ENCODE results near the gene SRL. TPM values are rescaled to one million over a fixed set of nuclear protein-coding genes. Genes with fewer than 3 reads are reported as not detected.

Gene SRL
- total RNA-seq, 1 experiment from 2014 or later, result not detected

DNA sequence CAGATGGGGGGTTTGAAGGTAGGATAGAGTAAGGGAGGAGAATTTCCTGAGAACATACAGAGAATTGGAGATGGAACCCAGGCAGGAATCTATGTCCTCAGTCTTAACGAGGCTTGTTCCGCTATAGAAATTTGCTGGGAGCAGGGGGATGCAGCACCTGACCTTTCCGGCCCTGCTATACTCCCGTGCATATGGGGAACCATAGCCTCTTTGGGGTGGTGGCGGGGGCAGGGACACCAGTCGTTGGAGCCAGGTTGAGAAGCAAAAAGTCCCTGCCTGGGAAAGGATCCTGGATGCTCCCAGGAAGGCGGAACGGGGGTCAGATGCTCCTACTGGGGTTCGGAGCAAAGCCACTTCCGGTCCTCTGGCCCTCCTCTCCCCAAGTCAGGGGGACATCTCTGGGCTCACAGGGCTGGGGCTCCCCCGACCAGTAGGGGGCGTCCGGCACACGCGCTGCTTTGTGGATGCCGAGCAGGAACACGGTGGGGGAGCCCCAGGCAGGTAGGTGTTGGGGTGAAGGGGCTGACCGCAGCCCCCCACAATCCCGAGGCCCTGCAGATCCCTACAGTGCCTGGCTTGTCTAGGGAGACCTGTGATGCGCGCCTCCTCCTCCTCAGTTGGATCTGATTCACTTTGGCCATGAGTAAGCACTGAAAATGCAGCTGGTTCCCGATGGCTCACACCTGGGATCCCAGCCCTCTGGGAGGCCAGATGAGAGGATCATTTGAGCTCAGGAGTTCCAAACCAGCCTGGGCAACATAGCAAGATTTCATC is 46.5 kb upstream of the SRL start:
- DNase-seq (peak; percentile 73), ATAC-seq (peak; percentile 65)
- Histone ChIP-seq H3K27me3 (ENCODE audit: low read length) (no peaks in the 10 kb centered on the region), H2AFZ (ENCODE audit: low read length) (peak overlapping the region; percentile 53; the same call in 1 of the 2 replicates), H3K4me1 (ENCODE audit: insufficient read depth, low read length) (peaks cover 25% of the 10 kb centered on the region), H3K4me2 (ENCODE audit: low read length) (peak overlapping the region; percentile 64; the same call in 1 of the 2 replicates), H3K9me3 (ENCODE audit: low read length) (no peaks in the 10 kb centered on the region), H4K20me1 (ENCODE audit: low read length) (no peaks in the 10 kb centered on the region), H3K36me3 (ENCODE audit: low read depth, low read length) (no peaks in the 10 kb centered on the region), H3K9me2 (replicated peaks; ENCODE audit: low read length) (no peaks in the 10 kb centered on the region), H3K79me2 (ENCODE audit: low read length) (no peaks in the 10 kb centered on the region), H3K9ac (ENCODE audit: low read length) (no peak overlapping the region), H3K4me3 (ENCODE audit: low read length) (peak overlapping the region; percentile 42; the same call in 1 of the 2 replicates), H3K27ac (ENCODE audit: low read length) (no peak overlapping the region), H3F3A (ENCODE audit: low read length, unreplicated experiment) (peaks cover 5% of the 10 kb centered on the region)
- intact Hi-C loops (cut with micrococcal nuclease), result loop anchor here (1.0 kb wide), 1 partner anchor 42 kb away; no protein-coding TSS in a partner anchor
- ChIA-PET POLR2A (ENCODE audit: unreplicated experiment) (interaction anchor here (0.6 kb wide), 1 partner anchor 83 kb away, joined by 4 read pairs; no protein-coding TSS in a partner anchor), CTCF (interaction anchor here (0.7 to 1.0 kb wide), 4 partner anchors 34 to 88 kb away, joined by 3 to 10 read pairs (median 4); no protein-coding TSS in a partner anchor)
- TF ChIP-seq, protein P1, sequence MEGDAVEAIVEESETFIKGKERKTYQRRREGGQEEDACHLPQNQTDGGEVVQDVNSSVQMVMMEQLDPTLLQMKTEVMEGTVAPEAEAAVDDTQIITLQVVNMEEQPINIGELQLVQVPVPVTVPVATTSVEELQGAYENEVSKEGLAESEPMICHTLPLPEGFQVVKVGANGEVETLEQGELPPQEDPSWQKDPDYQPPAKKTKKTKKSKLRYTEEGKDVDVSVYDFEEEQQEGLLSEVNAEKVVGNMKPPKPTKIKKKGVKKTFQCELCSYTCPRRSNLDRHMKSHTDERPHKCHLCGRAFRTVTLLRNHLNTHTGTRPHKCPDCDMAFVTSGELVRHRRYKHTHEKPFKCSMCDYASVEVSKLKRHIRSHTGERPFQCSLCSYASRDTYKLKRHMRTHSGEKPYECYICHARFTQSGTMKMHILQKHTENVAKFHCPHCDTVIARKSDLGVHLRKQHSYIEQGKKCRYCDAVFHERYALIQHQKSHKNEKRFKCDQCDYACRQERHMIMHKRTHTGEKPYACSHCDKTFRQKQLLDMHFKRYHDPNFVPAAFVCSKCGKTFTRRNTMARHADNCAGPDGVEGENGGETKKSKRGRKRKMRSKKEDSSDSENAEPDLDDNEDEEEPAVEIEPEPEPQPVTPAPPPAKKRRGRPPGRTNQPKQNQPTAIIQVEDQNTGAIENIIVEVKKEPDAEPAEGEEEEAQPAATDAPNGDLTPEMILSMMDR (conservative IDR thresholded peaks at IDR 0.05; ENCODE audit: low read depth, low read length), result peak; percentile 88
- TF ChIP-seq EZH2 (IDR thresholded peaks at IDR 0.05; ENCODE audit: low read length, unreplicated experiment), result no peak
- no TSS peak for BruUV-seq (replicated peaks)

DNA sequence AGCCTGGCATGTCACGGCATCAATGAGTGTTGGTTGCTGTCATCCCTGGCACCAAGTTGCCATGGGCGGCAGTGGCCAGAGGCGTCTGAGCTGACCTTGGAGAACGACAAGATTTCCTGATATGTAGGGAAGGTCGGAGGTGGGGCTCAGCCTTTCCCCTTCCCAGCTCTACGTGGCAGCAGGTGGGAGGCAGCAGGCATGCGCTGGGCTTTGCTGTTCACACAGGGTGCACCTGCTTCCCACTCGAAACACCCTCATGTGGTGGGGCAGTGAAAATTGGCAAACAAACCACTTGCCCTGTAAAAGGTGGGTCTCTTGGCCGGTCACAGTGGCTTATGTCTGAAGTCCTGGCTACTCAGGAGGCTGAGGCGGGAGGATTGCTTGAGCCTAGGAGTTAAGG is 43.3 kb upstream of the SRL start:
- ChIA-PET CTCF (interaction anchor here (0.6 kb wide), 1 partner anchor 289 kb away, joined by 4 read pairs; no protein-coding TSS in a partner anchor), POLR2A (ENCODE audit: unreplicated experiment) (no interaction called here)
- intact Hi-C loops (cut with micrococcal nuclease), result no loop called here

More for the DNA sequence above, 43.3 kb upstream of the SRL start:
- no peaks in the 10 kb centered on the region for H3K79me2 ChIP-seq (ENCODE audit: low read length)
- no peak overlapping the region for H3K4me3 ChIP-seq (ENCODE audit: low read length)
- no peaks in the 10 kb centered on the region for H3K36me3 ChIP-seq (ENCODE audit: low read depth, low read length)
- H3K4me2 ChIP-seq (ENCODE audit: low read length), result no peak overlapping the region
- BruUV-seq (replicated peaks), result no TSS peak
- no peak overlapping the region for H2AFZ ChIP-seq (ENCODE audit: low read length)
- H4K20me1 ChIP-seq (ENCODE audit: low read length), result no peaks in the 10 kb centered on the region
- no peaks in the 10 kb centered on the region for H3K9me3 ChIP-seq (ENCODE audit: low read length)
- DNase-seq (no peak), ATAC-seq (no peak)
- TF ChIP-seq, protein P1 (conservative IDR thresholded peaks at IDR 0.05; ENCODE audit: low read depth, low read length), result no peak
- TF ChIP-seq EZH2phosphoT487 (IDR thresholded peaks at IDR 0.05; ENCODE audit: borderline replicate concordance, low read length), result no peak
- no peak for TF ChIP-seq EZH2 (IDR thresholded peaks at IDR 0.05; ENCODE audit: low read length, unreplicated experiment)
- H3K9me2 ChIP-seq (replicated peaks; ENCODE audit: low read length), result no peaks in the 10 kb centered on the region
- no peaks in the 10 kb centered on the region for H3F3A ChIP-seq (ENCODE audit: low read length, unreplicated experiment)
- H3K4me1 ChIP-seq (ENCODE audit: insufficient read depth, low read length), result peaks cover 18% of the 10 kb centered on the region; the same call in 1 of the 2 replicates
- H3K27ac ChIP-seq (ENCODE audit: low read length), result no peak overlapping the region
- H3K9ac ChIP-seq (ENCODE audit: low read length), result no peak overlapping the region
- no peaks in the 10 kb centered on the region for H3K27me3 ChIP-seq (ENCODE audit: low read length)

Measured in PC-3 (cell line).